Endothelial cell of umbilical vein (primary cell): ENCODE results near the gene CELF5. TPM values are rescaled to one million over a fixed set of nuclear protein-coding genes. Genes with fewer than 3 reads are reported as not detected.

Experiments
- BruUV-seq: library from RNA; stranded (reverse); fragments of 400-500 nt; replicated peaks from 2 replicates; lab custom pipeline; 2021; lab: Mats Ljungman, UMichigan
- CTCF ChIA-PET: fragments of 300-600, 350-600 bp; sonication (Branson Sonifier 250); formaldehyde crosslinking; loops from one replicate; lab custom pipeline; 2021; ENCODE audit warnings: antibody characterized with exemption, inconsistent platforms; lab: Charles Lee
- POLR2A ChIA-PET: fragments of 300-600, 350-600 bp; sonication (Branson Sonifier 250); formaldehyde crosslinking; loops from one replicate; lab custom pipeline; 2021; ENCODE audit warnings: antibody characterized with exemption, inconsistent platforms; lab: Charles Lee
- DNase-seq: peaks from one replicate; pipeline ENCODE4 v3.0.0-alpha.2; 2011; ENCODE audit warnings: low read depth, low spot score
- FAIRE-seq: peaks from 2 replicates; lab custom pipeline; 2011; peaks lifted over from hg19 to GRCh38; lab: Jason Lieb, UNC
- H2AFZ ChIP-seq: 2 replicates; pipeline ENCODE4 v1.6.0; 2012; ENCODE audit warnings: low read depth, low read length, control low read depth, inconsistent platforms
- H3K27ac ChIP-seq: 2 replicates; pipeline ENCODE4 v1.5.1; 2011; ENCODE audit warnings: low read depth, mild to moderate bottlenecking, control low read depth, low read length, moderate library complexity; ENCODE audit not compliant: insufficient read depth
- H3K27me3 ChIP-seq, 2 experiments: 2 replicates each; pipeline versions ENCODE4 v1.6.0 to v1.6.1; 2011; ENCODE audit warnings: low read length in 2 of 2, mixed read lengths in 1 of 2; ENCODE audit not compliant: control insufficient read depth in 2 of 2, insufficient read depth in 2 of 2
- H3K36me3 ChIP-seq, 2 experiments: 2 replicates in 1 of 2; 3 replicates in 1 of 2; pipeline ENCODE4 v1.5.1; 2011; ENCODE audit warnings: low read length in 2 of 2, mild to moderate bottlenecking in 1 of 2, moderate library complexity in 1 of 2; ENCODE audit not compliant: control insufficient read depth in 2 of 2, insufficient read depth in 2 of 2; ENCODE audit errors: extremely low read depth in 1 of 2
- H3K4me1 ChIP-seq: 3 replicates; pipeline ENCODE4 v1.5.1; 2011; ENCODE audit warnings: mild to moderate bottlenecking, low read length; ENCODE audit not compliant: control insufficient read depth, insufficient read depth; ENCODE audit errors: extremely low read depth
- H3K4me2 ChIP-seq: 2 replicates; pipeline ENCODE4 v1.6.1; 2011; ENCODE audit warnings: low read length, control low read depth, mixed read lengths; ENCODE audit not compliant: insufficient read depth
- H3K4me3 ChIP-seq, 3 experiments: fragments of 200-600 bp in 1 of 3; sonication (generic), shearing (Covaris generic) in 1 of 3; replicated peaks in 1 of 3; 2 replicates each; pipeline ENCODE4 v1.5.1; 2011 to 2016; ENCODE audit warnings: control low read depth in 3 of 3, low read length in 3 of 3, mild to moderate bottlenecking in 2 of 3, inconsistent platforms in 1 of 3, low read depth in 1 of 3, moderate library complexity in 1 of 3; ENCODE audit not compliant: insufficient read depth in 1 of 3
- H3K79me2 ChIP-seq: 2 replicates; pipeline ENCODE4 v1.6.0; 2012; ENCODE audit warnings: low read length, inconsistent platforms; ENCODE audit not compliant: control insufficient read depth, insufficient read depth
- H3K9ac ChIP-seq: replicated peaks from 2 replicates; pipeline ENCODE3; 2011; ENCODE audit warnings: low read length, control low read depth; ENCODE audit not compliant: insufficient read depth; ENCODE audit errors: extremely low read depth
- H3K9me1 ChIP-seq: replicated peaks from 3 replicates; pipeline ENCODE4 v1.6.0; 2011; ENCODE audit warnings: mild to moderate bottlenecking, low read length; ENCODE audit not compliant: control insufficient read depth, insufficient read depth; ENCODE audit errors: extremely low read depth
- H3K9me3 ChIP-seq: replicated peaks from 2 replicates; pipeline ENCODE4 v1.5.1; 2012; ENCODE audit warnings: low read length, inconsistent platforms; ENCODE audit not compliant: control insufficient read depth, insufficient read depth
- H4K20me1 ChIP-seq: replicated peaks from 2 replicates; pipeline ENCODE3; 2011; ENCODE audit warnings: mild to moderate bottlenecking, low read length; ENCODE audit not compliant: control insufficient read depth, insufficient read depth; ENCODE audit errors: extremely low read depth
- EZH2 ChIP-seq: IDR thresholded peaks from 2 replicates; pipeline ENCODE4 v1.6.1; 2012; ENCODE audit warnings: borderline replicate concordance, low read depth, mild to moderate bottlenecking, moderate library complexity, low read length, inconsistent platforms; ENCODE audit not compliant: severe bottlenecking
- GATA2 ChIP-seq: IDR thresholded peaks from 2 replicates; pipeline ENCODE4 v1.7.0; 2011; ENCODE audit warnings: low read depth, mild to moderate bottlenecking, moderate library complexity, mixed read lengths, low read length; ENCODE audit not compliant: insufficient read length, insufficient read depth
- JUN ChIP-seq: IDR thresholded peaks from 2 replicates; pipeline ENCODE4 v1.6.1; 2011; ENCODE audit warnings: borderline replicate concordance, low read depth; ENCODE audit not compliant: insufficient read length, insufficient read depth
- POLR2AphosphoS5 ChIP-seq: IDR thresholded peaks from 2 replicates; pipeline ENCODE4 v1.6.1; 2012; ENCODE audit warnings: low read depth, mild to moderate bottlenecking, control low read depth, low read length, moderate library complexity; ENCODE audit not compliant: insufficient read depth
- dilution Hi-C: fragments of 300-500 bp; cut with MboI; formaldehyde crosslinking; loops from one replicate; pipeline ENCODE4 v1.15.0; 2019; ENCODE audit warnings: low sequenced_read_pairs; ENCODE audit not compliant: extremely low pct_ligation_motif_present
- intact Hi-C: fragments of 100-400 bp; cut with micrococcal nuclease; formaldehyde crosslinking; loops from one replicate; pipeline ENCODE4 v1.10.0; 2022
- polyA plus RNA-seq, 4 experiments: library from polyadenylated mRNA; depleted of rRNA in 3 of 4; stranded (reverse) in 3 of 4; unstranded in 1 of 4; fragments of >200 nt; gene quantifications; 2 replicates each; pipeline versions ENCODE4 v1.2.1 to v1.2.3, GENCODE V29; 2011 to 2012; ENCODE audit warnings: missing spikeins in 1 of 4
- total RNA-seq: library from RNA; stranded (reverse); gene quantifications from 2 replicates; pipeline ENCODE4 v1.2.3, GENCODE V29; 2021
- TF ChIP-seq, protein P1 (sequence below), 2 donors: IDR thresholded peaks; 1 replicate in 1 of 2; 2 replicates in 1 of 2; pipeline ENCODE4 v1.5.1; 2011; ENCODE audit warnings: low read length in 2 of 2, mild to moderate bottlenecking in 2 of 2, moderate library complexity in 2 of 2, control low read depth in 1 of 2, inconsistent platforms in 1 of 2, low read depth in 1 of 2; ENCODE audit not compliant: insufficient read depth in 1 of 2; ENCODE audit errors: extremely low read depth in 1 of 2

The CELF5 gene
- total and polyA plus RNA-seq, 2 donors (not counting 3 experiments of a cell fraction or from before 2014, with no cell fraction given), result not detected

DNA sequence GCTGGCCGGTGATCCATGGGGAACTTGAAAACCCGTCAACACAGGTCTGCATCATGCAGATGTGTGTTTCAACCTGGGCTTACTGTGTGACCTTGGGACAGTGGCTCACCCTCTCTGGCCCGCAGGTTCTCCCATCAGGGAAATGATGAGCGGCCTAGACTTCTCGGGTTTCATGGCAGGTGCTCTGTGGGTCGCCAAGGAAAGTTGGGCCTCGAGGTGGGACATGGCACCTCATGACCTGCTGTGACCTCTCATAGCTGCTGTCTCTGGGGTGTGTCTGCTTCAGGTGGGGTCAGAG is 91.2 kb downstream of the CELF5 start:
- H3K27ac ChIP-seq, result no peak overlapping the region
- TF ChIP-seq JUN (no peak), POLR2AphosphoS5 (no peak), EZH2 (no peak), GATA2 (no peak)
- TF ChIP-seq, protein P1, sequence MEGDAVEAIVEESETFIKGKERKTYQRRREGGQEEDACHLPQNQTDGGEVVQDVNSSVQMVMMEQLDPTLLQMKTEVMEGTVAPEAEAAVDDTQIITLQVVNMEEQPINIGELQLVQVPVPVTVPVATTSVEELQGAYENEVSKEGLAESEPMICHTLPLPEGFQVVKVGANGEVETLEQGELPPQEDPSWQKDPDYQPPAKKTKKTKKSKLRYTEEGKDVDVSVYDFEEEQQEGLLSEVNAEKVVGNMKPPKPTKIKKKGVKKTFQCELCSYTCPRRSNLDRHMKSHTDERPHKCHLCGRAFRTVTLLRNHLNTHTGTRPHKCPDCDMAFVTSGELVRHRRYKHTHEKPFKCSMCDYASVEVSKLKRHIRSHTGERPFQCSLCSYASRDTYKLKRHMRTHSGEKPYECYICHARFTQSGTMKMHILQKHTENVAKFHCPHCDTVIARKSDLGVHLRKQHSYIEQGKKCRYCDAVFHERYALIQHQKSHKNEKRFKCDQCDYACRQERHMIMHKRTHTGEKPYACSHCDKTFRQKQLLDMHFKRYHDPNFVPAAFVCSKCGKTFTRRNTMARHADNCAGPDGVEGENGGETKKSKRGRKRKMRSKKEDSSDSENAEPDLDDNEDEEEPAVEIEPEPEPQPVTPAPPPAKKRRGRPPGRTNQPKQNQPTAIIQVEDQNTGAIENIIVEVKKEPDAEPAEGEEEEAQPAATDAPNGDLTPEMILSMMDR (IDR thresholded peaks at IDR 0.05; ENCODE audit: extremely low read depth in 1 of 2, insufficient read depth in 1 of 2, low read depth in 1 of 2, low read length in 2 of 2), result no peak
- H3K4me1 ChIP-seq, result no peaks in the 10 kb centered on the region
- CTCF ChIA-PET, result no interaction called here
- H3K9me3 ChIP-seq, result no peaks in the 10 kb centered on the region
- no peak overlapping the region for H3K9ac ChIP-seq
- H2AFZ ChIP-seq, result no peak overlapping the region
- H3K4me2 ChIP-seq, result no peak overlapping the region
- dilution Hi-C loops, result no loop called here
- no TSS peak for BruUV-seq
- no peaks in the 10 kb centered on the region for H3K79me2 ChIP-seq
- H3K4me3 ChIP-seq, result no peak overlapping the region
- peaks cover 0 to 4% of the 10 kb centered on the region in 2 experiments for H3K27me3 ChIP-seq
- H4K20me1 ChIP-seq, result no peaks in the 10 kb centered on the region
- DNase-seq (no peak), FAIRE-seq (no peak)
- intact Hi-C loops, result no loop called here
- no peaks in the 10 kb centered on the region for H3K36me3 ChIP-seq
- no peaks in the 10 kb centered on the region for H3K9me1 ChIP-seq
- POLR2A ChIA-PET, result no interaction called here

- Histone ChIP-seq H3K4me1 (no peaks in the 10 kb centered on the region), H3K79me2 (no peaks in the 10 kb centered on the region), H4K20me1 (no peaks in the 10 kb centered on the region), H3K4me2 (no peak overlapping the region), H3K9me1 (no peaks in the 10 kb centered on the region), H3K36me3 (no peaks in the 10 kb centered on the region), H3K9me3 (no peaks in the 10 kb centered on the region), H3K27ac (no peak overlapping the region), H3K9ac (no peak overlapping the region), H3K4me3 (no peak overlapping the region), H3K27me3 (peaks cover 0 to 4% of the 10 kb centered on the region in 2 experiments), H2AFZ (no peak overlapping the region)
- ChIA-PET CTCF (interaction anchor here (1.4 to 1.6 kb wide), 2 partner anchors 11 to 155 kb away, joined by 5 to 6 read pairs; no protein-coding TSS in a partner anchor), POLR2A (no interaction called here)
- intact Hi-C loops (no loop called here), dilution Hi-C loops (no loop called here)
- no peak for TF ChIP-seq POLR2AphosphoS5
- FAIRE-seq (no peak), DNase-seq (no peak)
- BruUV-seq, result no TSS peak
Observed at GRCh38 chr19:3316132-3316648, 91.7 kb downstream of the CELF5 start.
